GM12878 (cell line): Measurements from ENCODE around the gene LRRC7.

Experiments
- ATF2 ChIP-seq: IDR thresholded peaks from 2 replicates; pipeline ENCODE4 v1.6.1; 2012; ENCODE audit warnings: low read length, inconsistent platforms
- ATF3 ChIP-seq: IDR thresholded peaks from 2 replicates; pipeline ENCODE4 v1.6.1; 2011; ENCODE audit warnings: low read depth, mild to moderate bottlenecking, low read length, moderate library complexity, borderline replicate concordance; ENCODE audit errors: extremely low read depth
- CTCF ChIP-seq, 3 experiments: IDR thresholded peaks in 2 of 3; conservative IDR thresholded peaks in 1 of 3; 2 replicates each; pipeline ENCODE4 v1.5.1; 2011; ENCODE audit warnings: low read depth in 3 of 3, low read length in 3 of 3, mild to moderate bottlenecking in 3 of 3, control low read depth in 2 of 3, moderate library complexity in 2 of 3, inconsistent platforms in 1 of 3, mixed read lengths in 1 of 3; ENCODE audit not compliant: control insufficient read depth in 2 of 3, insufficient read depth in 1 of 3; ENCODE audit errors: extremely low read depth in 1 of 3
- CUX1 ChIP-seq: IDR thresholded peaks from 2 replicates; pipeline ENCODE4 v1.6.1; 2012; ENCODE audit warnings: improper control_type of control experiment, low read depth, low read length; ENCODE audit not compliant: insufficient replicate concordance
- EP300 ChIP-seq, 2 experiments: fragments of 150-350 bp in 1 of 2; IDR thresholded peaks; 2 replicates each; pipeline ENCODE4 v1.6.1; 2011 to 2012; ENCODE audit warnings: low read depth in 2 of 2, low read length in 2 of 2, borderline replicate concordance in 1 of 2, improper control_type of control experiment in 1 of 2, inconsistent platforms in 1 of 2; ENCODE audit not compliant: control insufficient read depth in 1 of 2
- ESRRA ChIP-seq: IDR thresholded peaks from 2 replicates; pipeline ENCODE4 v1.6.1; 2012; ENCODE audit warnings: mild to moderate bottlenecking, low read length, improper control_type of control experiment
- EZH2 ChIP-seq: IDR thresholded peaks from 2 replicates; pipeline ENCODE4 v1.6.1; 2012; ENCODE audit warnings: low read depth, mild to moderate bottlenecking, control low read depth, inconsistent platforms, low read length, borderline replicate concordance; ENCODE audit not compliant: control insufficient read depth
- GABPA ChIP-seq: IDR thresholded peaks from 2 replicates; pipeline ENCODE4 v1.6.1; 2014; ENCODE audit warnings: antibody characterized with exemption, low read depth, mild to moderate bottlenecking, inconsistent platforms
- IKZF1 ChIP-seq: fragments of 450-650 bp; conservative IDR thresholded peaks from 2 replicates; pipeline ENCODE4 v1.6.1; 2017; ENCODE audit warnings: antibody characterized with exemption, mild to moderate bottlenecking
- NKRF ChIP-seq: fragments of 450-650 bp; conservative IDR thresholded peaks from 2 replicates; pipeline ENCODE4 v1.6.1; 2017; ENCODE audit warnings: mild to moderate bottlenecking, moderate library complexity
- POLR2A ChIP-seq: IDR thresholded peaks from 2 replicates; pipeline ENCODE4 v1.6.1; 2011; ENCODE audit warnings: low read depth, mild to moderate bottlenecking, low read length
- REST ChIP-seq: IDR thresholded peaks from 2 replicates; pipeline ENCODE4 v1.6.1; 2012; ENCODE audit warnings: mild to moderate bottlenecking, low read depth, low read length
- SPI1 ChIP-seq: IDR thresholded peaks from 2 replicates; pipeline ENCODE4 v1.6.1; 2011; ENCODE audit warnings: low read depth, mild to moderate bottlenecking, low read length, moderate library complexity, borderline replicate concordance; ENCODE audit not compliant: insufficient read depth

- TF ChIP-seq ATF2 (no peak), EZH2 (no peak), POLR2A (no peak), CTCF (IDR thresholded peaks at IDR 0.05 in 2 of 3, conservative IDR thresholded peaks at IDR 0.05 in 1 of 3; ENCODE audit: control insufficient read depth in 2 of 3, extremely low read depth in 1 of 3, insufficient read depth in 1 of 3, low read depth in 3 of 3, low read length in 3 of 3) (no peak), NKRF (no peak), ATF3 (no peak), REST (no peak), IKZF1 (no peak), ESRRA (no peak), EP300 (IDR thresholded peaks at IDR 0.05; ENCODE audit: borderline replicate concordance in 1 of 2, control insufficient read depth in 1 of 2, low read depth in 2 of 2, low read length in 2 of 2) (no peak), GABPA (no peak), CUX1 (no peak), SPI1 (no peak)
These were observed 372.5 kb downstream of the LRRC7 start for GRCh38 chr1:69940231-69940630.
